Breast epithelium (tissue), 3 donors: ENCODE data around the gene PIR.

Experiments
- POLR2A ChIP-seq: fragments of 450-650 bp; IDR thresholded peaks from one replicate; pipeline ENCODE4 v1.6.1; 2016; ENCODE audit warnings: antibody characterized with exemption, mild to moderate bottlenecking, moderate library complexity
- POLR2AphosphoS5 ChIP-seq, 3 donors: sonication (generic); formaldehyde crosslinking; IDR thresholded peaks; one replicate each; pipeline ENCODE4 v1.6.1; 2017; ENCODE audit warnings: antibody characterized with exemption in 3 of 3
- TF ChIP-seq, protein P1 (sequence below), 3 donors: fragments of 450-650 bp; IDR thresholded peaks; one replicate each; pipeline ENCODE4 v1.5.1; 2016 to 2017; ENCODE audit warnings: antibody characterized with exemption in 3 of 3, mild to moderate bottlenecking in 3 of 3, moderate library complexity in 3 of 3

DNA sequence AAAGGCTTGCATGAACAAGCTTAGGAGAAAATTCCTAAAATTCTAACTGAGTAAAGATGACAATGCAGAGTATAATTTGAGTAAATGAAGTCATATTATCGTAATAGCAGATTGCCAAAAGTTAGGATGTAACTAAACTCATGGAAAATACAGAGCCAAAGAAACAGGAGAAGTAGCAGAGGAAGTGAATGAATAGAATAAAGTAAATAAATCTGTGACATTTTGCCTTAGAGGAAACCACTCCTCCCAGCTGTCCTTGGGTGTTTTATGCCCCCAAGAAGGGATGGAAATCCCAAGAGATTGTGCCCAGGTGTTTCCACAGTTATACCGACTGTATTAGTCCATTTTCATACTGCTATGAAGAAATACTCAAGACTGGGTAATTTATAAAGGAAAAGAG lies 5.6 kb upstream of the PIR start:
- TF ChIP-seq POLR2A (no peak), POLR2AphosphoS5 (IDR thresholded peaks at IDR 0.05) (no peak)
- TF ChIP-seq, protein P1, sequence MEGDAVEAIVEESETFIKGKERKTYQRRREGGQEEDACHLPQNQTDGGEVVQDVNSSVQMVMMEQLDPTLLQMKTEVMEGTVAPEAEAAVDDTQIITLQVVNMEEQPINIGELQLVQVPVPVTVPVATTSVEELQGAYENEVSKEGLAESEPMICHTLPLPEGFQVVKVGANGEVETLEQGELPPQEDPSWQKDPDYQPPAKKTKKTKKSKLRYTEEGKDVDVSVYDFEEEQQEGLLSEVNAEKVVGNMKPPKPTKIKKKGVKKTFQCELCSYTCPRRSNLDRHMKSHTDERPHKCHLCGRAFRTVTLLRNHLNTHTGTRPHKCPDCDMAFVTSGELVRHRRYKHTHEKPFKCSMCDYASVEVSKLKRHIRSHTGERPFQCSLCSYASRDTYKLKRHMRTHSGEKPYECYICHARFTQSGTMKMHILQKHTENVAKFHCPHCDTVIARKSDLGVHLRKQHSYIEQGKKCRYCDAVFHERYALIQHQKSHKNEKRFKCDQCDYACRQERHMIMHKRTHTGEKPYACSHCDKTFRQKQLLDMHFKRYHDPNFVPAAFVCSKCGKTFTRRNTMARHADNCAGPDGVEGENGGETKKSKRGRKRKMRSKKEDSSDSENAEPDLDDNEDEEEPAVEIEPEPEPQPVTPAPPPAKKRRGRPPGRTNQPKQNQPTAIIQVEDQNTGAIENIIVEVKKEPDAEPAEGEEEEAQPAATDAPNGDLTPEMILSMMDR (IDR thresholded peaks at IDR 0.05), result no peak
